ENCODE measurements around the gene VPS72. TPM values are rescaled to one million over a fixed set of nuclear protein-coding genes. Genes with fewer than 3 reads are reported as not detected.
"Not testable (repeated sequence)": the region's sequence is repeated elsewhere in the genome, so short reads cannot be mapped to it uniquely, and the experiment has no call there.

Gene VPS72
- total and polyA plus RNA-seq, 11 donors: 29.6 to 49.1 (median 38.1) TPM

DNA sequence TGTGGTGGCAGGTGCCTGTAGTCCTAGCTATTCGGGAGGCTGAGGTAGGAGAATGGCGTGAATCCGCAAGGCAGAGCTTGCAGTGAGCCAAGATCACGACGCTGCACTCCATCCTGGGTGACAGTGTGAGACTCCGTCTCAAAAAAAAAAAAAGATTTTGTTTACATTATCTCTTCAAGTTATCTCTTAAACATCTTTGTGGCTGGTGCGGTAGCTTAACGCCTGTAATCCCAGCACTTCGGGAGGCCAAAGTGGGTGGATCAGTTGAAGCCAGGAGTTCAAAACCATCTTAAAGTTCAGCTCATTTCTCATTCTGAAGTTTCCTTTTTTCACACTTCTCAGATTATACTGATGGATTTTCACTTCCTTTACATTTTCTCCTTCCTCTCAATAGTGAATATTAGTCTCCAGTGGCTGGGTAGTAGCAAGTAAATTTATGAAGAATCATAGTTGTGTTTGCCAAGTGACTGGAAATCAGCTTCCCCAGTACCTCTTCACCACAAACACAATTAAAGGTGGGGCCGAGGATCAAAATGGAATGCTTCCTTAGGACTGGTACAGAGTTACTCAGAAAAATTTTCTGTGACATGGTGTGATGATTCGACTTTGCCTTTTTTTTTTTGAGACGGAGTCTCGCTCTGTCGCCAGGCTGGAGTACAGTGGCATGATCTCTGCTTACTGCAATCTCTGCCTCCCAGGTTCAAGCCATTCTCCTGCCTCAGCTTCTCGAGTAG is 22.1 kb upstream of the VPS72 start:
- no peak for DNase-seq
- H3K9me3 ChIP-seq: no peaks in the 10 kb centered on the region
- H3K27me3 ChIP-seq: no peaks in the 10 kb centered on the region
- intact Hi-C loops (cut with DNase I): no loop called here
- no peak overlapping the region for H3K4me3 ChIP-seq
- TF ChIP-seq POLR2A (IDR thresholded peaks at IDR 0.05) (no peak), CTCF (IDR thresholded peaks at IDR 0.05) (no peak)
- ATAC-seq: no peak
- H3K4me1 ChIP-seq: peaks cover 0 to 22% (median 5%) of the 10 kb centered on the region in 12 donors
- H3K36me3 ChIP-seq: peaks cover 0 to 65% (median 39%) of the 10 kb centered on the region in 9 donors
- 85 to 89% (median 88%) methylated on average over 15 of the region's 15 CpGs for WGBS, 4 donors
- no peak overlapping the region for H3K27ac ChIP-seq

DNA sequence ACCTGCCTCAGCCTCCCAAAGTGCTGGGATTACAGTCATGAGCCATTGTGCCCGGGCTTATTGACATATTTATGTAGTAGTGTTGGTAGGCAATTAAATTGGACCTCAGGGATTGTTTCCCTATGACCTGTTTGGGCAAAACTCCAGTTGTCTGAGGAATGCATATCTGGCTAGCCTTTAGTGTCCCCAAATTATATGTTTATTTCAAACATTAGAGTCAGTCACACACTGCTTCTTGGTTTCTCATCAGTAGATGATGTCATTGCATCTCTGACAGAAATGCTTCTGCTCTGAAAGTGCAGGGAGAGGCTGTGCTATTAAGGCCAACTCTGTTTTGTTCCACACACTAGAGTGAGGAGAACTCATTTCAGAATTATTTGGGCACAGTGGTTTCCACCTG is 20.8 kb upstream of the VPS72 start:
- Histone ChIP-seq H3K4me1 (peaks cover 0 to 27% (median 6%) of the 10 kb centered on the region in 12 donors), H3K27me3 (no peaks in the 10 kb centered on the region), H3K27ac (no peak overlapping the region), H3K9me3 (no peaks in the 10 kb centered on the region), H3K36me3 (peaks cover 0 to 73% (median 49%) of the 10 kb centered on the region in 9 donors), H3K4me3 (no peak overlapping the region)
- TF ChIP-seq CTCF (IDR thresholded peaks at IDR 0.05) (no peak), POLR2A (IDR thresholded peaks at IDR 0.05) (no peak)
- DNase-seq: no peak
- ATAC-seq: no peak
- intact Hi-C loops (cut with DNase I): no loop called here
- WGBS, 4 donors: 83 to 94% (median 92%) methylated on average over 1 of the region's 1 CpG

- not testable (repeated sequence) for H3K4me3 ChIP-seq, H3K9me3 ChIP-seq, ATAC-seq, DNase-seq, H3K27ac ChIP-seq, H3K27me3 ChIP-seq
- intact Hi-C loops (cut with DNase I): loop anchor here in 1 of 10 donors (5.0 kb wide), 1 partner anchor 37 kb away; no protein-coding TSS in a partner anchor
- peaks cover 0 to 43% (median 22%) of the 10 kb centered on the region in 12 donors for H3K4me1 ChIP-seq
- 94 to 96% (median 95%) methylated on average over 12 of the region's 12 CpGs for WGBS, 4 donors
- peaks cover 0 to 66% (median 48%) of the 10 kb centered on the region in 9 donors for H3K36me3 ChIP-seq
Observed at GRCh38 chr1:151205381-151205965, 15.5 kb upstream of the VPS72 start.

DNA sequence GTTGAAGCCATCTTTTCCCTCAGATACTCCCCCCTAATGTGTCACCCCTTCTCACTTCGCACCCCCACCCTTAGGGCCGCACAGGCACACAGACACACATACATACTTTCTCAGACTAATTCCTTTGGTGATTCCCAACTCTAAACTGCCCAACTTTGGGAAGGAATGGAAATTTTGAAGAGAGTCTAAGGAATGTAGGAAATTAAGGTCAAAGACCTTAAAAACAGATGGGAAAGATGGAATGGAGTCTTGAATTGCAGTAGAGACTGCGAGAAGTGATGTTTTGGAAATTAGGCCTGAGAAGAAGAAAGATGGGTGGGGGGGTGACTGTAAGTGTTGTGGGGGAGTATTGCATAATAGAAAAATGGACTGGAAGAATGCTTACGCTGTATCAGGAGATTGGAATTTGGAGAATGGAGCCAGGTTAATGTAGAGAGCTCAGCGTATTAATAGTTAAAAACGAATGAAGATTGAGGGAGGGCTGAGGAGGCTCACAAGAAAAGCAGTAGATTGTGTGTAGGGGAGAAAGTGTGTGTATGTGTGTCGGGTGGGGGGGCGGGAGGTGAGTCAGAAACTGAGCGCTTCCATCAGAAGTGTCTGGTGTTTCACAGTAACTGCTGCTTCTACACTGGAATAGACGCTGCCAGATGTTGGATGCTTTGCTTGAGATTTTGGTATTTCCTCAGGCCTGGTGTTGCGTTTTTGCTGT is 10.0 kb upstream of the VPS72 start:
- ATAC-seq (no peak), DNase-seq (peak in 1 of 5 donors; percentile 18)
- Histone ChIP-seq H3K4me1 (peaks cover 0 to 49% (median 36%) of the 10 kb centered on the region in 12 donors), H3K36me3 (peaks cover 0 to 24% (median 15%) of the 10 kb centered on the region in 9 donors), H3K27ac (peak overlapping the region in 9 of 12 donors; percentile 86 to 94 (median 91)), H3K4me3 (peak overlapping the region; percentile 58 to 90 (median 78)), H3K27me3 (no peaks in the 10 kb centered on the region), H3K9me3 (no peaks in the 10 kb centered on the region)
- intact Hi-C loops (cut with DNase I): loop anchor here in 9 of 10 donors (2.0 to 10.0 kb wide), 7 partner anchors 51 to 205 kb away; partner anchors contain the start of genes PSMD4 (in 4 of the 9) and RFX5 (in 1 of the 9)
- TF ChIP-seq CTCF (IDR thresholded peaks at IDR 0.05) (no peak), POLR2A (IDR thresholded peaks at IDR 0.05) (no peak)
- 16 to 25% (median 23%) methylated on average over 11 of the region's 11 CpGs for WGBS, 4 donors

Measured in heart left ventricle (tissue), 16 donors.